GM12874 (cell line): Measurements from ENCODE around the gene DCBLD1.

Experiments
- TF ChIP-seq, protein P1 (sequence below): IDR thresholded peaks from 2 replicates; pipeline ENCODE4 v1.5.1; 2011; ENCODE audit warnings: low read depth, mild to moderate bottlenecking, control low read depth, low read length, moderate library complexity; ENCODE audit not compliant: insufficient read depth

Gene DCBLD1

GRCh38 chr6:117568247-117568646, 85.8 kb downstream of the DCBLD1 start:
- TF ChIP-seq, protein P1, sequence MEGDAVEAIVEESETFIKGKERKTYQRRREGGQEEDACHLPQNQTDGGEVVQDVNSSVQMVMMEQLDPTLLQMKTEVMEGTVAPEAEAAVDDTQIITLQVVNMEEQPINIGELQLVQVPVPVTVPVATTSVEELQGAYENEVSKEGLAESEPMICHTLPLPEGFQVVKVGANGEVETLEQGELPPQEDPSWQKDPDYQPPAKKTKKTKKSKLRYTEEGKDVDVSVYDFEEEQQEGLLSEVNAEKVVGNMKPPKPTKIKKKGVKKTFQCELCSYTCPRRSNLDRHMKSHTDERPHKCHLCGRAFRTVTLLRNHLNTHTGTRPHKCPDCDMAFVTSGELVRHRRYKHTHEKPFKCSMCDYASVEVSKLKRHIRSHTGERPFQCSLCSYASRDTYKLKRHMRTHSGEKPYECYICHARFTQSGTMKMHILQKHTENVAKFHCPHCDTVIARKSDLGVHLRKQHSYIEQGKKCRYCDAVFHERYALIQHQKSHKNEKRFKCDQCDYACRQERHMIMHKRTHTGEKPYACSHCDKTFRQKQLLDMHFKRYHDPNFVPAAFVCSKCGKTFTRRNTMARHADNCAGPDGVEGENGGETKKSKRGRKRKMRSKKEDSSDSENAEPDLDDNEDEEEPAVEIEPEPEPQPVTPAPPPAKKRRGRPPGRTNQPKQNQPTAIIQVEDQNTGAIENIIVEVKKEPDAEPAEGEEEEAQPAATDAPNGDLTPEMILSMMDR: no peak

GRCh38 chr6:117568831-117569410, 86.4 kb downstream of the DCBLD1 start:
- TF ChIP-seq, protein P1: no peak

DNA sequence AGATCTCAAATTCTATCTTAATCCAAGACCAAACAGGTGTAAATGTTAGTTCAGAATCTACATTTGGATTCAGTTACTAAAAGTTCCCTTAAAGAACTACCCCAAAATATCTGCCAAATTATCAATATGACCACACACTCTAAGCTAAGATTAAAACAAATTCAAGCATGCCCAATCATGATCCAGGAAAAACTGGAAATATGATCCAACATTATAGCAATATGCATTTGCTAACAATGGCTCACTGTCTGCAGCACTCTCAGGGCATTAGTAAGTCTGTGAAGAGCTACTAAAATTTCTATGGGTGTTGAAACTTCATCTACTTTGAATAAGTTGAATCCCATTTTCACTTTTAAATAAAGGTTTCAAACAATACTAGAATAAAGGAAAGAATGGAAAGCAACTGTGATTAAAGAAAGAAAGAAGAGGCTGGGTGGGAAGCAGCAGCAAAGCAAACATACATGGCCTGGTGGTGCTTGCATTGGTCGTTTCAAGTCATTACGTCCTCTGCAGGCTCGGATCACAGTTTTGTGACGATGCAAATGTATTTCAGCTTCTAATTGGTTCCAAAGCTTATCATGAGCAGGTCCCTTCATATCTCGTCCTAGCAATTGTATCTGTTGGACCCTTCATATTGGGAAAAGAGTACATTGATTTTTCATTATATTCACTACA, 90.7 kb downstream of the DCBLD1 start:
- TF ChIP-seq, protein P1: no peak

- TF ChIP-seq, protein P1: no peak
Observed at GRCh38 chr6:117574198-117574597, 91.7 kb downstream of the DCBLD1 start.

GRCh38 chr6:117585647-117586046, 103.2 kb downstream of the DCBLD1 start:
- TF ChIP-seq, protein P1: no peak

- TF ChIP-seq, protein P1: no peak
Observed at GRCh38 chr6:117590447-117590846, 108.0 kb downstream of the DCBLD1 start.

GRCh38 chr6:117591405-117591804, 108.9 kb downstream of the DCBLD1 start:
- TF ChIP-seq, protein P1: no peak
